GM19468 (cell line): Measurements from ENCODE around the gene ZDHHC16.
"Not testable (repeated sequence)": the region's sequence is repeated elsewhere in the genome, so short reads cannot be mapped to it uniquely, and the experiment has no call there.

Experiments
- ATAC-seq: cut with Tn5 transposase; IDR thresholded peaks from one replicate; pipeline ENCODE4 v1.9.1; 2021; ENCODE audit warnings: mild to moderate bottlenecking, moderate library complexity, moderate number of reproducible peaks; ENCODE audit not compliant: unreplicated experiment; ENCODE audit errors: extremely low read depth

Gene ZDHHC16

GRCh38 chr10:97474918-97475317 is 28.9 kb downstream of the ZDHHC16 start:
- ATAC-seq, result no peak

- no peak for ATAC-seq
Observed at GRCh38 chr10:97475936-97476594, 30.1 kb downstream of the ZDHHC16 start.

- not testable (repeated sequence) for ATAC-seq
Observed at GRCh38 chr10:97479410-97479809, 33.4 kb downstream of the ZDHHC16 start.

- no peak for ATAC-seq
Observed at GRCh38 chr10:97479939-97480338, 34.0 kb downstream of the ZDHHC16 start.

GRCh38 chr10:97481071-97481470 is 35.1 kb downstream of the ZDHHC16 start:
- ATAC-seq, result no peak

- no peak for ATAC-seq
Observed at GRCh38 chr10:97482381-97482780, 36.4 kb downstream of the ZDHHC16 start.

GRCh38 chr10:97483506-97483905 is 37.5 kb downstream of the ZDHHC16 start:
- no peak for ATAC-seq

- ATAC-seq, result no peak
Observed at GRCh38 chr10:97483921-97484320, 37.9 kb downstream of the ZDHHC16 start.

- no peak for ATAC-seq
Observed at GRCh38 chr10:97485647-97486281, 39.8 kb downstream of the ZDHHC16 start.

- ATAC-seq, result no peak
Observed at GRCh38 chr10:97490592-97490991, 44.6 kb downstream of the ZDHHC16 start.

GRCh38 chr10:97494151-97494550 is 48.2 kb downstream of the ZDHHC16 start:
- ATAC-seq, result no peak

GRCh38 chr10:97494863-97495506 is 49.0 kb downstream of the ZDHHC16 start:
- no peak for ATAC-seq

GRCh38 chr10:97497572-97498075 is 51.6 kb downstream of the ZDHHC16 start:
- ATAC-seq, result no peak

GRCh38 chr10:97498076-97498840 is 52.3 kb downstream of the ZDHHC16 start, which contains the start of gene MMS19:
MMS19 (minus strand) TSS chr10:97498422; CDS start chr10:97498384, 38 bp downstream.
- peak; percentile 78 for ATAC-seq

- no peak for ATAC-seq
Observed at GRCh38 chr10:97498841-97499560, 53.0 kb downstream of the ZDHHC16 start, which contains the start of gene UBTD1. UBTD1 (plus strand) TSS chr10:97498924; CDS start chr10:97499204, 280 bp downstream.

GRCh38 chr10:97499561-97500296 is 53.8 kb downstream of the ZDHHC16 start:
- no peak for ATAC-seq

GRCh38 chr10:97500297-97500575 is 54.3 kb downstream of the ZDHHC16 start:
- no peak for ATAC-seq

GRCh38 chr10:97502916-97503315 is 56.9 kb downstream of the ZDHHC16 start:
- no peak for ATAC-seq

- ATAC-seq, result no peak
Observed at GRCh38 chr10:97503406-97503805, 57.4 kb downstream of the ZDHHC16 start.
